SK-N-SH (cell line): ENCODE measurements around the gene LGR4. TPM values are rescaled to one million over a fixed set of nuclear protein-coding genes. Genes with fewer than 3 reads are reported as not detected.

Experiments used
- CTCF ChIA-PET: fragments of 300-600, 350-600 bp; formaldehyde crosslinking; extraction: SDS; loops from one replicate; lab custom pipeline; 2021; lab: Yijun Ruan, JAX
- POLR2A ChIA-PET: fragments of 350-600 bp; sonication (Branson Sonifier 250); formaldehyde crosslinking; extraction: SDS; loops from one replicate; lab custom pipeline; 2020; ENCODE audit warnings: antibody characterized with exemption, inconsistent platforms; lab: Yijun Ruan, JAX
- DNase-seq: peaks from one replicate; pipeline ENCODE4 v3.0.0; 2012
- H2AFZ ChIP-seq: fragments of 200-600 bp; sonication (generic); 2 replicates; pipeline ENCODE4 v1.8.1; 2016; ENCODE audit warnings: antibody characterized with exemption, mild to moderate bottlenecking, low read depth
- H3F3A ChIP-seq: fragments of 200-600 bp; sonication (generic); replicated peaks from 2 replicates; pipeline ENCODE3; 2016; ENCODE audit warnings: antibody characterized with exemption, mild to moderate bottlenecking; ENCODE audit not compliant: insufficient read depth
- H3K27ac ChIP-seq, 2 experiments: fragments of 200-500 bp in 1 of 2; fragments of 200-600 bp in 1 of 2; sonication (Bioruptor generic) in 1 of 2; sonication (generic), shearing (Covaris generic) in 1 of 2; 2 replicates each; pipeline versions ENCODE4 v1.5.1 to v1.6.1; 2014 to 2016; ENCODE audit warnings: low read depth in 2 of 2, inconsistent platforms in 1 of 2, low read length in 1 of 2, mild to moderate bottlenecking in 1 of 2, mixed read lengths in 1 of 2
- H3K27me3 ChIP-seq: fragments of 200-600 bp; sonication (generic), shearing (Covaris generic); 2 replicates; pipeline ENCODE4 v1.6.1; 2016; ENCODE audit warnings: mixed run types; ENCODE audit not compliant: insufficient read depth
- H3K36me3 ChIP-seq, 2 experiments: fragments of 200-500 bp in 1 of 2; fragments of 200-600 bp in 1 of 2; sonication (Bioruptor generic) in 1 of 2; sonication (generic) in 1 of 2; replicated peaks in 1 of 2; 2 replicates each; pipeline versions ENCODE3 to v1.5.1; 2014 to 2016; ENCODE audit warnings: low read length in 1 of 2, mild to moderate bottlenecking in 1 of 2; ENCODE audit not compliant: insufficient read depth in 2 of 2, control insufficient read depth in 1 of 2
- H3K4me1 ChIP-seq, 2 experiments: fragments of 200-500 bp in 1 of 2; fragments of 200-600 bp in 1 of 2; sonication (Bioruptor generic) in 1 of 2; sonication (generic), shearing (Covaris generic) in 1 of 2; 2 replicates each; pipeline versions ENCODE4 v1.5.1 to v1.6.1; 2014 to 2016; ENCODE audit warnings: low read depth in 1 of 2, low read length in 1 of 2, mixed run types in 1 of 2; ENCODE audit not compliant: insufficient read depth in 2 of 2, control insufficient read depth in 1 of 2
- H3K4me2 ChIP-seq: fragments of 200-600 bp; sonication (generic), shearing (Covaris generic); 2 replicates; pipeline ENCODE4 v1.6.1; 2017; ENCODE audit warnings: mixed run types
- H3K4me3 ChIP-seq, 2 experiments: fragments of 200-500 bp in 1 of 2; fragments of 200-600 bp in 1 of 2; sonication (Bioruptor generic) in 1 of 2; sonication (generic), shearing (Covaris generic) in 1 of 2; 2 replicates each; pipeline versions ENCODE4 v1.5.1 to v1.8.1; 2014 to 2016; ENCODE audit warnings: low read depth in 2 of 2, inconsistent platforms in 1 of 2, low read length in 1 of 2, mild to moderate bottlenecking in 1 of 2, mixed read lengths in 1 of 2, moderate library complexity in 1 of 2
- H3K79me2 ChIP-seq: fragments of 200-600 bp; sonication (generic); 2 replicates; pipeline ENCODE4 v1.8.1; 2017; ENCODE audit warnings: mild to moderate bottlenecking; ENCODE audit not compliant: insufficient read depth
- H3K9ac ChIP-seq: fragments of 200-600 bp; sonication (generic); 2 replicates; pipeline ENCODE4 v1.6.1; 2017; ENCODE audit warnings: mixed run types
- H3K9me2 ChIP-seq: fragments of 200-600 bp; sonication (generic); 2 replicates; pipeline ENCODE4 v1.6.1; 2017; ENCODE audit warnings: mixed run types
- H3K9me3 ChIP-seq: fragments of 200-600 bp; sonication (generic); 2 replicates; pipeline ENCODE4 v1.6.1; 2017; ENCODE audit warnings: mixed run types, mild to moderate bottlenecking, moderate library complexity
- H4K20me1 ChIP-seq: fragments of 200-600 bp; sonication (generic); 2 replicates; pipeline ENCODE4 v1.6.1; 2017; ENCODE audit warnings: mild to moderate bottlenecking, mixed run types; ENCODE audit not compliant: insufficient read depth
- FOXJ3 ChIP-seq: sonication (generic); formaldehyde crosslinking; IDR thresholded peaks from 2 replicates; pipeline ENCODE4 v1.5.1; 2020; ENCODE audit warnings: mild to moderate bottlenecking, missing genetic modification reagents
- GABPA ChIP-seq: IDR thresholded peaks from 2 replicates; pipeline ENCODE4 v1.4.0; 2012; ENCODE audit warnings: low read depth, mild to moderate bottlenecking
- JUND ChIP-seq: IDR thresholded peaks from 2 replicates; pipeline ENCODE4 v1.4.0; 2012
- MEF2A ChIP-seq: IDR thresholded peaks from 2 replicates; pipeline ENCODE4 v1.4.0; 2012; ENCODE audit warnings: low read depth, borderline replicate concordance
- MXI1 ChIP-seq: IDR thresholded peaks from 2 replicates; pipeline ENCODE4 v1.6.1; 2012; ENCODE audit warnings: mild to moderate bottlenecking, low read depth, low read length, improper control_type of control experiment
- RCOR1 ChIP-seq: fragments of 150-350 bp; IDR thresholded peaks from 2 replicates; pipeline ENCODE4 v1.6.1; 2017; ENCODE audit warnings: antibody characterized with exemption, low read length
- RFX5 ChIP-seq: IDR thresholded peaks from 2 replicates; pipeline ENCODE4 v1.6.1; 2012; ENCODE audit warnings: mild to moderate bottlenecking, improper control_type of control experiment, low read length
- RXRA ChIP-seq: IDR thresholded peaks from 2 replicates; pipeline ENCODE4 v1.4.0; 2012; ENCODE audit warnings: low read depth, mild to moderate bottlenecking, borderline replicate concordance
- SMC3 ChIP-seq: IDR thresholded peaks from 2 replicates; pipeline ENCODE4 v1.6.1; 2012; ENCODE audit warnings: low read depth, low read length, improper control_type of control experiment
- YY1 ChIP-seq: IDR thresholded peaks from 2 replicates; pipeline ENCODE4 v1.4.0; 2012; ENCODE audit warnings: low read depth, mild to moderate bottlenecking
- WGBS: methylation state at CpG from one replicate; pipeline ENCODE4 v1.1.6; 2017; ENCODE audit warnings: low lambda C conversion rate; 5-methylcytosine and 5-hydroxymethylcytosine counted together
- polyA plus RNA-seq, 3 experiments: library from polyadenylated mRNA; depleted of rRNA; stranded (reverse); fragments of >200 nt; gene quantifications; 2 replicates each; pipeline ENCODE4 v1.2.3, GENCODE V29; 2012
- TF ChIP-seq, protein P1 (sequence below): IDR thresholded peaks from 2 replicates; pipeline ENCODE4 v1.4.0; 2012; ENCODE audit warnings: low read depth
- TF ChIP-seq, protein P2 (sequence below): fragments of 200-600 bp; sonication (generic); IDR thresholded peaks from 2 replicates; pipeline ENCODE4 v1.6.1; 2017; ENCODE audit warnings: antibody characterized with exemption, mild to moderate bottlenecking, moderate library complexity

LGR4 gene
- polyA plus RNA-seq, 1 of the 3 experiments (the other 2 are of a cell fraction) = 2.6 TPM

DNA sequence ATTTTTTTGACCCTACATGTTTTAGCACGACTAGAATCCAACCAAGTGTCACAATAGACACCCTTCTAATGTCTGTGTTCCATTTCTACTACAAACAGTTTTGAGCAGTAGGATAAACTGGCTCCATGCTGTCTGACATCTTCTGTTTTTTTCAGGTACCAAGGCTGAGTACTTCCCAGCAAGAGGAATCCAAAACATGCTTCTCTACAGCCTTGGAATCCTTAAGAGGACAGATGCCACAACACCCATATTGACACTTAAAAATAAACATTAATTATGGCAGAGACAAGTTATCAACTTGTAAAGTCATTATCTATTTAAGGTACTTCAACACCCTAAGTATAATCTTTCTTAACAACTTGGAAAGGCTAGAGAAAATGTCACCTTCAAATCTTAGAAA is 54.2 kb downstream of the LGR4 start:
- Histone ChIP-seq H4K20me1 (no peaks in the 10 kb centered on the region), H3K9ac (no peak overlapping the region), H3K27me3 (no peaks in the 10 kb centered on the region), H3K79me2 (no peaks in the 10 kb centered on the region), H3K4me3 (no peak overlapping the region), H3K9me3 (0 out of 2 replicates have a peak, but pooled peaks cover 3% of the 10 kb centered on the region), H3K4me1 (peaks cover 3 to 14% of the 10 kb centered on the region in 2 experiments; a peak in 3 of 4 replicates), H3K9me2 (no peaks in the 10 kb centered on the region), H3K4me2 (no peak overlapping the region), H3F3A (no peaks in the 10 kb centered on the region), H3K27ac (no peak overlapping the region), H3K36me3 (no peaks in the 10 kb centered on the region), H2AFZ (no peak overlapping the region)
- CTCF ChIA-PET = no interaction called here
- no peak for DNase-seq
- 42% methylated on average over 1 of the region's 1 CpG for WGBS
- TF ChIP-seq GABPA = no peak
- no peak for TF ChIP-seq RFX5
- TF ChIP-seq, protein P1, sequence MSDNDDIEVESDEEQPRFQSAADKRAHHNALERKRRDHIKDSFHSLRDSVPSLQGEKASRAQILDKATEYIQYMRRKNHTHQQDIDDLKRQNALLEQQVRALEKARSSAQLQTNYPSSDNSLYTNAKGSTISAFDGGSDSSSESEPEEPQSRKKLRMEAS = no peak
- no peak for TF ChIP-seq YY1
- no peak for TF ChIP-seq JUND
- no peak for TF ChIP-seq FOXJ3 (CRISPR knock-in tag)
- POLR2A ChIA-PET = no interaction called here

DNA sequence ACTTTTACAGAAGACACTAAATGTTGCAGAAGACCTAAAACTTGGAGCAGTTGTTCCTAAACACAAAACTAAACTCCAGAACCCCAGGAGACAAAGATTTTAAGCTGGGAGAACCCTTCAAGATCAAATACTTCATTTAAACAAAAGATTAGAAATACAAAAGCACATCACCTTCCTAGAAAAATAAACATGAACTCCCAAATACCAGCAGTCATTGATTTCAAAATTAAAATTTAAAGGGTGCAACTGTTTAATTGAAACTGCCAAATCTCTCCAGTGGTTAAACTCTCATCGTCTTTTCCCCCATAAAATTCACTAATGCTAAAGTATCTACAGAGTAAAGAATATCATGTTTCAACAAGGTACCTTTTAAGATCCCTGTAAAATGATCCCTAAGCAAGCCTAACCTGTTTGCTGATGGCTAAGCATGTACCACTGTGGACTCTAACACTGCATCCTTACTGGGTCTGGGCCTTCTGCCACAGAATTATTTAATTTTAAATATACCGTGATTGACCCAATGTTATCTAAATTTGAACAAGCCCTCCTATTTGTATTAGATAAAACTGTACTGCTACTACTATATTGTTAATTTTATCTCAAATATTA is 55.9 kb downstream of the LGR4 start:
- ChIA-PET CTCF (interaction anchor here (1.8 kb wide), 1 partner anchor 9 kb away, joined by 7 read pairs; no protein-coding TSS in a partner anchor), POLR2A (no interaction called here)
- no peak for TF ChIP-seq MXI1
- TF ChIP-seq, protein P1 = no peak
- TF ChIP-seq SMC3 = no peak
- no peak for TF ChIP-seq RCOR1
- TF ChIP-seq MEF2A = no peak
- no peak for TF ChIP-seq FOXJ3 (CRISPR knock-in tag)
- TF ChIP-seq RXRA = no peak
- TF ChIP-seq, protein P2, sequence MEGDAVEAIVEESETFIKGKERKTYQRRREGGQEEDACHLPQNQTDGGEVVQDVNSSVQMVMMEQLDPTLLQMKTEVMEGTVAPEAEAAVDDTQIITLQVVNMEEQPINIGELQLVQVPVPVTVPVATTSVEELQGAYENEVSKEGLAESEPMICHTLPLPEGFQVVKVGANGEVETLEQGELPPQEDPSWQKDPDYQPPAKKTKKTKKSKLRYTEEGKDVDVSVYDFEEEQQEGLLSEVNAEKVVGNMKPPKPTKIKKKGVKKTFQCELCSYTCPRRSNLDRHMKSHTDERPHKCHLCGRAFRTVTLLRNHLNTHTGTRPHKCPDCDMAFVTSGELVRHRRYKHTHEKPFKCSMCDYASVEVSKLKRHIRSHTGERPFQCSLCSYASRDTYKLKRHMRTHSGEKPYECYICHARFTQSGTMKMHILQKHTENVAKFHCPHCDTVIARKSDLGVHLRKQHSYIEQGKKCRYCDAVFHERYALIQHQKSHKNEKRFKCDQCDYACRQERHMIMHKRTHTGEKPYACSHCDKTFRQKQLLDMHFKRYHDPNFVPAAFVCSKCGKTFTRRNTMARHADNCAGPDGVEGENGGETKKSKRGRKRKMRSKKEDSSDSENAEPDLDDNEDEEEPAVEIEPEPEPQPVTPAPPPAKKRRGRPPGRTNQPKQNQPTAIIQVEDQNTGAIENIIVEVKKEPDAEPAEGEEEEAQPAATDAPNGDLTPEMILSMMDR = no peak
- Histone ChIP-seq H3K4me3 (no peak overlapping the region), H3F3A (no peaks in the 10 kb centered on the region), H2AFZ (no peak overlapping the region), H3K27ac (no peak overlapping the region), H3K9ac (no peak overlapping the region), H3K4me1 (peaks cover 0 to 8% of the 10 kb centered on the region in 2 experiments; a peak in 2 of 4 replicates), H3K27me3 (no peaks in the 10 kb centered on the region), H4K20me1 (no peaks in the 10 kb centered on the region), H3K4me2 (no peak overlapping the region), H3K36me3 (no peaks in the 10 kb centered on the region), H3K9me2 (no peaks in the 10 kb centered on the region), H3K79me2 (no peaks in the 10 kb centered on the region), H3K9me3 (0 out of 2 replicates have a peak, but pooled peaks cover 3% of the 10 kb centered on the region)
- DNase-seq = no peak
- WGBS = 89% methylated on average over 2 of the region's 2 CpGs
